Fibroblast of the aortic adventitia (primary cell): Measurements from ENCODE around the gene LIMK2. TPM values are rescaled to one million over a fixed set of nuclear protein-coding genes. Genes with fewer than 3 reads are reported as not detected.

Source experiments
- DNase-seq: peaks from one replicate; pipeline ENCODE4 v3.0.0-alpha.2; 2010; ENCODE audit warnings: low read depth
- H3K4me3 ChIP-seq: 2 replicates; pipeline ENCODE4 v1.5.1; 2011; ENCODE audit warnings: low read depth, mild to moderate bottlenecking, control low read depth, low read length, moderate library complexity
- total RNA-seq: library from RNA; depleted of rRNA; stranded (reverse); fragments of >200 nt; gene quantifications from 2 replicates; pipeline ENCODE4 v1.2.3, GENCODE V29; 2012; ENCODE audit warnings: low replicate concordance
- TF ChIP-seq, protein P1 (sequence below): IDR thresholded peaks from 2 replicates; pipeline ENCODE4 v1.5.1; 2011; ENCODE audit warnings: mild to moderate bottlenecking, low read length, control low read depth, inconsistent platforms; ENCODE audit not compliant: insufficient read depth

Gene LIMK2
- total RNA-seq, 1 donor: 10.0 TPM

DNA sequence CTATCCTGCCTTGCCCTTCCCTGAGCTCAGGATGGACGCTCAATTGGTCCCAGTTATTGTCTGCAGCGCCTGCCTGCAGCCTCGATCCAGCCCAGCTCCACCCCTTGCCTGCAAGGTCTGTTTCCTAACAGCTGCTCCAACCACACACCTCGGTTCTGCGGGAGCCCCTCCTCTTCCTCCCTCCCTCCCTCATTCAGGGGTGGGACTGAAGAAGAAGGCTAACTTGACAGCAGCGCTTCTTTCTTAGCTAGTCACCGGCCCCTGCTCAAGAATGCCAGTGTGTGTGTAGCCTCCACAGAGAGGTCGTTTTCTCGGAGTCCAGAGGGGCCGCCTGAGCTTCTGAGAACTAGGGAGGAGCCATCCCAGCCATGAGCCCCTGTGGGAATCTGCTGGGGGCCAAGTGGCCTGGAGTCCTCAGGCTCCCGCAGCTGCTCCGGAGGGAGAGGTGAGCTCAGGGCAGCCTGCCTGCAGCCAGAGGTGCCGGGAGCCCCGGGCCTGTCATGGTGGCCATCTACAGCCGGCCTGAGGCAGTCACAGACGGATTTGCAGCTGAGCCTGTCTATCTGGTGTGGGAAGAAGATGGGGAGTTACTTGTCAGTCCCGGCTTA lies 36.1 kb downstream of the LIMK2 start:
- peak; percentile 90 for DNase-seq
- peak overlapping the region; percentile 82 for H3K4me3 ChIP-seq
- TF ChIP-seq, protein P1, sequence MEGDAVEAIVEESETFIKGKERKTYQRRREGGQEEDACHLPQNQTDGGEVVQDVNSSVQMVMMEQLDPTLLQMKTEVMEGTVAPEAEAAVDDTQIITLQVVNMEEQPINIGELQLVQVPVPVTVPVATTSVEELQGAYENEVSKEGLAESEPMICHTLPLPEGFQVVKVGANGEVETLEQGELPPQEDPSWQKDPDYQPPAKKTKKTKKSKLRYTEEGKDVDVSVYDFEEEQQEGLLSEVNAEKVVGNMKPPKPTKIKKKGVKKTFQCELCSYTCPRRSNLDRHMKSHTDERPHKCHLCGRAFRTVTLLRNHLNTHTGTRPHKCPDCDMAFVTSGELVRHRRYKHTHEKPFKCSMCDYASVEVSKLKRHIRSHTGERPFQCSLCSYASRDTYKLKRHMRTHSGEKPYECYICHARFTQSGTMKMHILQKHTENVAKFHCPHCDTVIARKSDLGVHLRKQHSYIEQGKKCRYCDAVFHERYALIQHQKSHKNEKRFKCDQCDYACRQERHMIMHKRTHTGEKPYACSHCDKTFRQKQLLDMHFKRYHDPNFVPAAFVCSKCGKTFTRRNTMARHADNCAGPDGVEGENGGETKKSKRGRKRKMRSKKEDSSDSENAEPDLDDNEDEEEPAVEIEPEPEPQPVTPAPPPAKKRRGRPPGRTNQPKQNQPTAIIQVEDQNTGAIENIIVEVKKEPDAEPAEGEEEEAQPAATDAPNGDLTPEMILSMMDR: no peak

DNA sequence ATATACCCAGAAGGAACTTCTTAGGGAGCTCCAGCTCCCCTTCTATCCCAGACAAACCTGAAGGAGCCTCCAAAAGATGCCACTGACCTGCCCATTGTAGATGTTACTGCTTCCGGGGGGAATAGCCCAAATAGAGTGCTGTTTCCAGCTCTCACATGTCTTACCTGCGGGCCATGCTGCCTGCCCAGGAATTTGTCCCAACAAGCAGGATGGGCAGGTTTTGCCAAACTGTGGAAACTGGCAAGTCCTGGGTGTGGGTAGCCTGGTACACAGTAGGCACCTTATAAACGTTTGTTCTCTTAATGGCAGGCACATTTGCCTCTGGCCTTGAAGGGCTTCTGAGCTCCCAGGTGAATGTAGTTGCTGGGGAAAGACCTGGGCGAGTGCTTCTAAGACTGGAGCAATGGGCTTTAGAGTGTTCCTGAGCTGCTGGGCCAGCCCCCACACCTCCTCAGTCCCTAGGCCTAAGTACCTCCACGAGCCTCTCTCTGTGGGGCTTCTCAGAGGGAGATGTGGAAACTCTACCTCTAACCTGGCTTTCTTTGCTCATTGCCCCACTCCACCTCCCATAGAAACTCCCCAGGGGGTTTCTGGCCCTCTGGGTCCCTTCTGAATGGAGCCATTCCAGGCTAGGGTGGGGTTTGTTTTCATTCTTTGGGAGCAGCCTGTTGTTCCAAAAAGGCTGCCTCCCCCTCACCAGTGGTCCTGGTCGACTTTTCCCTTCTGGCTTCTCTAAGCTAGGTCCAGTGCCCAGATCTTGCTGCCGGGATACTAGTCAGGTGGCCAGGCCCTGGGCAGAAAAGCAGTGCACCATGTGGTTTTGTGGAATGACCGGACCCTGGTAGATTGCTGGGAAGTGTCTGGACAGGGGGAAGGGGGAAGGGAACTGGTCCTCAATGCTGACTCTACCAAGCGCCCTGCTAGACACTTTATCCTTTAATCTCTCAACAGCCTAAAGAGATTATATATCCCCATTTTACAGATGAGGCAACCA lies 37.2 kb downstream of the LIMK2 start:
- peak; percentile 29 for DNase-seq
- TF ChIP-seq, protein P1: no peak

DNA sequence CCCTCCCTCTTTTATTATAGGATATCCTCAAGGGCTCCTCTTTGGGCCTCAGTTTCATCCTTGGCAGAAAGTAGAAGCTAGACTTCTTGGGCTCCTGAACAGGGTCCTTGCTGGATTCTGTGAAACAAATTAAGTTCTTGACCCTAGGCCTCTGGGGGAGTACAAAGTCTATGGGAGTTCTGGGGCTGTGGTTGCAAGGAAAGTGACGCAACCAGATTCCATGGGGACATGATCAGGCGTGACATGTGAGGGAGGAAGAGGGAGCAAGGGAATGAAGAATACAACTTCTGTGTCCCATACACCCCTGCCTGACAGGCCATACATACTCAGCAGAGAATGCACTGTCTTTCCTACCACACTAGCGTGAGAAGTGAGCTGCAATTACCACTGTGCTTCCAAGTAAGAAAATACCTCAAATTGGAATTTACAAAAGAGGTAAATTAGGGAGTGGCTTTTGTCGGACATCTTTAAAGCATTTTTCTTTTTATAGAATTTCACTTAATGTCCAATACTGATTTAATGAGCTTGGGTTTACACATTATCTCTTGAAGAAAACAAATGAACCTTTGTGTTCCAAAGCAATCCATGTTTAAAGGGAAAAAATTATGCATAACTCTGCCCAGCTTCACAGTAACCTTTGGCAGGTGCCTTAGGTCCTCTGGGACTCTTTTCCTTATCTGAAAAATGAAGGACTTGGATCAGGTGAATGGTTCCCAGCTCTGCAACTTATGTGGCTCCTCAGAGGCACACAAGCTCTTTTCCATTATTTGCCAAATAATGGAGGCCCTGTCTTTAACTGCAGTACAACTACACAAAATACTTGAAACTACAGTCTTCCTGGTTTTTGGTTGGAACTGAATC lies 38.9 kb downstream of the LIMK2 start:
- TF ChIP-seq, protein P1: no peak
- DNase-seq: no peak
- no peak overlapping the region for H3K4me3 ChIP-seq

More for the DNA sequence above, 37.2 kb downstream of the LIMK2 start:
- H3K4me3 ChIP-seq: peak overlapping the region; percentile 82

DNA sequence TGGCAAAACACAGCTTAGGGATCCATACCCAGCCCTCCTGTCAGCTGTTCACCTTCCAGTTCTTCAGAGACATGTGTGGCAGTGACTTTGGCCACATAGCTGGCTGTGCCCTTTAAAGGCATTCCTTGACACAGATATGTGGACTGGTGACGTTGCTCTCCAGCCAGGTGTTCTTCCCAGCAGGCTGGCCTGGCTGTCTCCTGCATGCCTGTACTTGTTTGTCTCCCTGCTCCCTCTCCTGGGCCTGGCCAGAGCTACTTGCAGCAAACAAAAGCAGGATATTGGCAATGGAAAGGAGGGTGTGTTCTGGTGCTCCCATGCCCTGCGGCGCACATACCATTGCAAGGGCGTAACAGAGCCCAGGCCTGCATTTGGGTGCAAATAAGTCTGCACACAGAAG lies 41.9 kb downstream of the LIMK2 start:
- TF ChIP-seq, protein P1: no peak
- DNase-seq: no peak
- no peak overlapping the region for H3K4me3 ChIP-seq

DNA sequence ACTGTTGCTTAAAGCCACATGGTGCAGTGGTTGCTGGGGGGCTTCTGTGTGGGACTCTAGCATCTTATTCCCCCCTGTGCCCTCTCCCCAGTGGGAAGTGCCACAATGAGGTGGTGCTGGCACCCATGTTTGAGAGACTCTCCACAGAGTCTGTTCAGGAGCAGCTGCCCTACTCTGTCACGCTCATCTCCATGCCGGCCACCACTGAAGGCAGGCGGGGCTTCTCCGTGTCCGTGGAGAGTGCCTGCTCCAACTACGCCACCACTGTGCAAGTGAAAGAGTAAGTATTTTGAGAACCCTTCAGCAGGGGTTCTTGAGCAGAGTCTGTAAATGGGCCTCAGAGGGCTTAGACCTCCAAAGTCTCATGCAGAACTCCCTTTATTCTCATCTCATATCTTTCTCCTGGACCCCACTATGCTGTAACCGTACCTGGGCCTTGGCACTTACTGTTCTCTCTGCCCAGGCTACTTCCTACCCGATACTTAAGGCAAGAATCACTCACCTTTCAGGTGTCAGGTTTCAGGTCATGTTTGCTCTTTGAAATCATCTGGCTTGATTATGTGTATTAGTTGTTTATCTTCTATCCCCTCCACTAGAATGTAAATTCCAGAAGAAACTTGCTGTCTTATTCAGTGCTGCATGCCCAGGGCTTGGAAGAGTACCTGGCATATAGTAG lies 47.8 kb downstream of the LIMK2 start:
- DNase-seq: no peak
- H3K4me3 ChIP-seq: no peak overlapping the region
- TF ChIP-seq, protein P1: no peak

DNA sequence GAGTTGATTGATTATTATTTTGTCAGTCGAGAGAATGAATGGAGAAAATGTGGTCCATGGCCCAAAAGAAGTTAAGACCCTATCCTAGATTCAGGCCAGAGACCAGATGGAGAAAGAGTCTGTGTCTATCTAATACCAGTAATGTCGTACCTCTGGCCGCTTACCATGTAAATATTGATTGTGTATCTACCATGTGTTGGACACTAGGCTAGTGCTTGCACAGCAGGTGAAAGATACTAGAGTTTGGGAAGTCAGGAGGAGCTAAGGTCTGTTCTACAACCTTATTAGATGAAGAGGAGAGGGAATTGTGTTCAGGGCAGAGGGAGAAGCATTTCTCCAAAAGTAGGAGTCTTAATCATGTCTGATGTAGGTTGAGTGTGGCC lies 48.4 kb downstream of the LIMK2 start:
- TF ChIP-seq, protein P1: no peak
- no peak overlapping the region for H3K4me3 ChIP-seq
- DNase-seq: no peak
